DND-41 (cell line): ENCODE measurements around the gene PRODH.
"Not testable (repeated sequence)": the region's sequence is repeated elsewhere in the genome, so short reads cannot be mapped to it uniquely, and the experiment has no call there.

Experiments
- ATAC-seq: fragments of 200-7000 bp; cut with Tn5 transposase; 3 replicates; pipeline ENCODE4 v1.9.1; 2021; ENCODE audit warnings: low read depth; ENCODE audit not compliant: insufficient read depth
- DNase-seq: peaks from one replicate; pipeline ENCODE4 v3.0.0-alpha.2; 2020
- H2AFZ ChIP-seq: 2 replicates; pipeline ENCODE4 v1.6.0; 2012; ENCODE audit warnings: low read depth, low read length
- H3K27ac ChIP-seq: 2 replicates; pipeline ENCODE4 v1.5.1; 2012; ENCODE audit warnings: low read length, inconsistent platforms
- H3K27me3 ChIP-seq: fragments of 200-600 bp; sonication (generic); 2 replicates; pipeline ENCODE4 v1.6.0; 2012; ENCODE audit warnings: low read length, mild to moderate bottlenecking, inconsistent platforms; ENCODE audit not compliant: insufficient read depth, poor library complexity
- H3K36me3 ChIP-seq: 2 replicates; pipeline ENCODE4 v1.5.1; 2012; ENCODE audit warnings: low read length, inconsistent platforms; ENCODE audit not compliant: insufficient read depth
- H3K4me1 ChIP-seq: 2 replicates; pipeline ENCODE4 v1.5.1; 2012; ENCODE audit warnings: mild to moderate bottlenecking, low read length; ENCODE audit not compliant: insufficient read depth
- H3K4me2 ChIP-seq: 2 replicates; pipeline ENCODE4 v1.6.0; 2012; ENCODE audit warnings: mild to moderate bottlenecking, moderate library complexity, low read length, inconsistent platforms; ENCODE audit not compliant: insufficient read depth
- H3K4me3 ChIP-seq, 2 experiments: fragments of 200-600 bp in 1 of 2; shearing (Covaris generic) in 1 of 2; 2 replicates each; pipeline ENCODE4 v1.5.1; 2012 to 2016; ENCODE audit warnings: inconsistent platforms in 2 of 2, low read length in 2 of 2, mild to moderate bottlenecking in 2 of 2, low read depth in 1 of 2, moderate library complexity in 1 of 2
- H3K79me2 ChIP-seq: 2 replicates; pipeline ENCODE4 v1.6.0; 2012; ENCODE audit warnings: low read length, inconsistent platforms; ENCODE audit not compliant: insufficient read depth
- H3K9ac ChIP-seq: 2 replicates; pipeline ENCODE4 v1.6.0; 2012; ENCODE audit warnings: low read depth, mild to moderate bottlenecking, inconsistent platforms, low read length, moderate library complexity
- H3K9me3 ChIP-seq: 2 replicates; pipeline ENCODE4 v1.5.1; 2012; ENCODE audit warnings: low read length, moderate library complexity, mild to moderate bottlenecking, inconsistent platforms; ENCODE audit not compliant: insufficient read depth, severe bottlenecking
- H4K20me1 ChIP-seq: 2 replicates; pipeline ENCODE4 v1.6.0; 2012; ENCODE audit warnings: low read length; ENCODE audit not compliant: insufficient read depth
- CTCF ChIP-seq: IDR thresholded peaks from 2 replicates; pipeline ENCODE4 v1.5.1; 2012; ENCODE audit warnings: borderline replicate concordance, low read length, moderate library complexity, mild to moderate bottlenecking; ENCODE audit not compliant: poor library complexity, severe bottlenecking; ENCODE audit errors: extremely low read depth
- EZH2 ChIP-seq: IDR thresholded peaks from 3 replicates; pipeline ENCODE4 v1.6.1; 2012; ENCODE audit warnings: borderline replicate concordance, low read depth, mild to moderate bottlenecking, moderate library complexity, low read length, inconsistent platforms; ENCODE audit not compliant: severe bottlenecking

PRODH gene

GRCh38 chr22:18955696-18956095 lies 19.6 kb upstream of the PRODH start:
- DNase-seq (no peak), ATAC-seq (no peak)
- Histone ChIP-seq H3K4me3 (no peak overlapping the region), H3K27me3 (no peaks in the 10 kb centered on the region), H3K9me3 (no peaks in the 10 kb centered on the region), H2AFZ (no peak overlapping the region), H3K27ac (no peak overlapping the region), H3K9ac (no peak overlapping the region), H3K79me2 (no peaks in the 10 kb centered on the region), H4K20me1 (no peaks in the 10 kb centered on the region), H3K4me1 (peaks cover 12% of the 10 kb centered on the region), H3K4me2 (no peak overlapping the region), H3K36me3 (no peaks in the 10 kb centered on the region)
- TF ChIP-seq EZH2 (no peak), CTCF (no peak)

- Histone ChIP-seq H3K27me3 (no peaks in the 10 kb centered on the region), H3K36me3 (no peaks in the 10 kb centered on the region), H3K4me2 (no peak overlapping the region), H3K4me1 (peaks cover 12% of the 10 kb centered on the region), H3K9me3 (no peaks in the 10 kb centered on the region), H2AFZ (no peak overlapping the region), H3K9ac (no peak overlapping the region), H3K4me3 (no peak overlapping the region), H4K20me1 (no peaks in the 10 kb centered on the region), H3K27ac (no peak overlapping the region), H3K79me2 (no peaks in the 10 kb centered on the region)
- TF ChIP-seq EZH2 = no peak
- TF ChIP-seq CTCF = no peak
- DNase-seq (no peak), ATAC-seq (no peak)
These were observed 19.0 kb upstream of the PRODH start for GRCh38 chr22:18954990-18955571.

GRCh38 chr22:18954303-18954989 lies 18.4 kb upstream of the PRODH start:
- not testable (repeated sequence) for H3K27ac ChIP-seq, H3K4me2 ChIP-seq, H3K79me2 ChIP-seq, H3K4me1 ChIP-seq, H3K9me3 ChIP-seq, H2AFZ ChIP-seq, H3K27me3 ChIP-seq, H4K20me1 ChIP-seq, H3K9ac ChIP-seq, H3K4me3 ChIP-seq, H3K36me3 ChIP-seq
- TF ChIP-seq CTCF = peak; percentile 83
- ATAC-seq (peak; percentile 61), DNase-seq (peak; percentile 61)

GRCh38 chr22:18953128-18953527 lies 17.0 kb upstream of the PRODH start:
- DNase-seq = not testable (repeated sequence)

More at GRCh38 chr22:18953128-18953527, 17.0 kb upstream of the PRODH start:
- not testable (repeated sequence) for H2AFZ ChIP-seq, H3K27me3 ChIP-seq, H3K4me3 ChIP-seq, H3K36me3 ChIP-seq, H4K20me1 ChIP-seq, H3K79me2 ChIP-seq, ATAC-seq, H3K9me3 ChIP-seq, H3K27ac ChIP-seq, H3K9ac ChIP-seq, H3K4me1 ChIP-seq, H3K4me2 ChIP-seq
